ENCODE data around the gene CFAP69. TPM values are rescaled to one million over a fixed set of nuclear protein-coding genes. Genes with fewer than 3 reads are reported as not detected.

CFAP69 gene
- total and polyA plus RNA-seq, 7 donors, result 0.55 to 4.9 (median 1.7) TPM

GRCh38 chr7:90239625-90240228, 5.2 kb upstream of the CFAP69 start:
- no peaks in the 10 kb centered on the region for H3K9me3 ChIP-seq
- 77 to 82% (median 82%) methylated on average over 9 of the region's 9 CpGs for WGBS, 3 donors
- intact Hi-C loops (cut with DNase I), result no loop called here
- no peaks in the 10 kb centered on the region for H3K27me3 ChIP-seq (ENCODE audit: insufficient read depth in 3 of 3, low read length in 2 of 3)
- no peak for DNase-seq
- no peak overlapping the region for H3K4me3 ChIP-seq
- TF ChIP-seq, protein P1, sequence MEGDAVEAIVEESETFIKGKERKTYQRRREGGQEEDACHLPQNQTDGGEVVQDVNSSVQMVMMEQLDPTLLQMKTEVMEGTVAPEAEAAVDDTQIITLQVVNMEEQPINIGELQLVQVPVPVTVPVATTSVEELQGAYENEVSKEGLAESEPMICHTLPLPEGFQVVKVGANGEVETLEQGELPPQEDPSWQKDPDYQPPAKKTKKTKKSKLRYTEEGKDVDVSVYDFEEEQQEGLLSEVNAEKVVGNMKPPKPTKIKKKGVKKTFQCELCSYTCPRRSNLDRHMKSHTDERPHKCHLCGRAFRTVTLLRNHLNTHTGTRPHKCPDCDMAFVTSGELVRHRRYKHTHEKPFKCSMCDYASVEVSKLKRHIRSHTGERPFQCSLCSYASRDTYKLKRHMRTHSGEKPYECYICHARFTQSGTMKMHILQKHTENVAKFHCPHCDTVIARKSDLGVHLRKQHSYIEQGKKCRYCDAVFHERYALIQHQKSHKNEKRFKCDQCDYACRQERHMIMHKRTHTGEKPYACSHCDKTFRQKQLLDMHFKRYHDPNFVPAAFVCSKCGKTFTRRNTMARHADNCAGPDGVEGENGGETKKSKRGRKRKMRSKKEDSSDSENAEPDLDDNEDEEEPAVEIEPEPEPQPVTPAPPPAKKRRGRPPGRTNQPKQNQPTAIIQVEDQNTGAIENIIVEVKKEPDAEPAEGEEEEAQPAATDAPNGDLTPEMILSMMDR (IDR thresholded peaks at IDR 0.05), result no peak
- no peaks in the 10 kb centered on the region for H3K36me3 ChIP-seq (ENCODE audit: insufficient read depth in 1 of 2, low read depth in 1 of 2)
- no peaks in the 10 kb centered on the region for H3K4me1 ChIP-seq
- no peak for ATAC-seq
- no peak overlapping the region for H3K27ac ChIP-seq

DNA sequence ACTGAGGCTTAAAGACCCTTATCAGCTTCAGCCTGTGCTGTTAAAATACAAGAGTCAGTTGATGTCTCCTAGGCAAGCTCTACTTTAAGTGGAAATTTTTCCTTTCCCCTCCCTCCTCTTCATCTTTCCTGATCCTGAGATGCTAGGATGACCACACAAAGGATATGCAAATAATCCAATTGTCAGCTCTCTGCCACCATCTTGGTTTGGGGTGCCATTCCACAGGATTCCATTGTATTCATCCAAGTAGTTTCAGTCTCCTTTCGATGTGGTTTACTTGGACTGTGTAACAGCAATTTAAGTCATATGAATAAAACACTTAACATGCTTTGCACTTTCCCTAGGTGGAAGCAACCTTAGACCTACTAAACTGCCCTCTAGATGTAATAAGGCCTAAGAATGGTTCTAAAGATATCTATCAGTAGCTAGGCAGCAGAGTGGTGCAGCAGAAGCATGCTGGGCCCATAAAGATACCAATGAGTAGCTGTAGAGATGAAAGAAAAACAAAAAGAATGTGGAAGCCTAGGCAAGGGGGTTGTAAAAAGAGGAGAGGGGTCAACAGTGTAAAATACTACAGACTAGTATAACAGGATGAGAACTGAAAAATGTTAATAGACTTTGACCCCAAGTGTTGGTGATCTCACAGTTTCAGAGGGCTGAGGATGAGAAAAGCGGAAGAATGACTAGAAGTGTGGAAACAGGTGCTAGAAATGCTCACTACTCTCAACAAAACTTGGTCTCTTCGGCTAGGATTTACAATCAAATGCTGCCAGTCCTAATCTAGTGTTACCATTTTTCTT, 2.4 kb upstream of the CFAP69 start:
- Histone ChIP-seq H3K36me3 (ENCODE audit: insufficient read depth in 1 of 2, low read depth in 1 of 2) (no peaks in the 10 kb centered on the region), H3K27me3 (ENCODE audit: insufficient read depth in 3 of 3, low read length in 2 of 3) (no peaks in the 10 kb centered on the region), H3K27ac (no peak overlapping the region), H3K9me3 (no peaks in the 10 kb centered on the region), H3K4me3 (no peak overlapping the region), H3K4me1 (peaks cover 10% of the 10 kb centered on the region)
- intact Hi-C loops (cut with DNase I), result no loop called here
- ATAC-seq (no peak), DNase-seq (no peak)
- TF ChIP-seq, protein P1 (IDR thresholded peaks at IDR 0.05), result no peak
- 65 to 84% (median 69%) methylated on average over 3 of the region's 3 CpGs for WGBS, 3 donors

DNA sequence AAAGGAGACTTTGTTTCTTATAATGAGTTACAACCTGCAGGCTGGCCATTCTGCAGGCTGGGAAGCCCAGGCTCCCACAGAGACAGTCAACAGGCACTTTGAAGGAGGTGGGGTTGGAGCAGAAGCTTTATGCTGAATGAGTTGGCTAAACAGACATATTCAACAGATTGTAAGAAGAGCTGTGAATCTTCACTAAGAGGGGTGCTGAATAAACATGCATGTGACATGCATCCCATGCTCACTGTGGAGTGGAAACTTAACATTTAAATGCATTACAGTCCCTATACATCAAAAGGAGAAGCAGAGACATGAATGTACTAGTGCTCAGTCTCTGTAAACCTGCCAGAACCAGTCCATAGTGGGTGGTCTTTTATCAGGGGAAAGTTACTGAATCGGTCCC, 1.4 kb upstream of the CFAP69 start:
- no peaks in the 10 kb centered on the region for H3K36me3 ChIP-seq (ENCODE audit: insufficient read depth in 1 of 2, low read depth in 1 of 2)
- peaks cover 10% of the 10 kb centered on the region for H3K4me1 ChIP-seq
- no peaks in the 10 kb centered on the region for H3K9me3 ChIP-seq
- no peak for ATAC-seq
- H3K27me3 ChIP-seq (ENCODE audit: insufficient read depth in 3 of 3, low read length in 2 of 3), result no peaks in the 10 kb centered on the region
- H3K27ac ChIP-seq, result no peak overlapping the region
- intact Hi-C loops (cut with DNase I), result no loop called here
- DNase-seq, result no peak
- TF ChIP-seq, protein P1 (IDR thresholded peaks at IDR 0.05), result no peak
- no peak overlapping the region for H3K4me3 ChIP-seq
- 24 to 40% (median 32%) methylated on average over 1 of the region's 1 CpG for whole genome bisulfite sequencing, 3 donors

DNA sequence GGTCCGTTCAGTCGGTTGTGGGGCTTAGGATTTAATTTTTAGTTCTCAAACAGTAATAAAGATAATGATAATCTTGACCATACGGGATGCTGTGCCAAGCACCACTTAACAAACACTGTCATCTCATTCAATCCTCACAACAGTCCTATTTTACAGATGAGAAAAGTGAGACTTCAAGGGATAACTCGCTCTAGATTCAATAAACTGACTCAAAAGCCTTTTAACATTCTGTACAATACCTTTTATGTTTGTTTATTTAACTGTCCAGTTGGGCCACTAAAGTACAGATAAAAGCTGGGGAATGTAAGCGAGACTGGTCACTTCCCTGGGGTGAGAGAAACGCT, 437 bp upstream of the CFAP69 start:
- H3K4me3 ChIP-seq, result peak overlapping the region; percentile 95
- intact Hi-C loops (cut with DNase I), result no loop called here
- 10 to 15% (median 11%) methylated on average over 6 of the region's 6 CpGs for WGBS, 3 donors

More for the DNA sequence above, 437 bp upstream of the CFAP69 start:
- Histone ChIP-seq H3K9me3 (no peaks in the 10 kb centered on the region), H3K4me1 (peaks cover 10% of the 10 kb centered on the region), H3K27me3 (ENCODE audit: insufficient read depth in 3 of 3, low read length in 2 of 3) (no peaks in the 10 kb centered on the region), H3K36me3 (ENCODE audit: insufficient read depth in 1 of 2, low read depth in 1 of 2) (no peaks in the 10 kb centered on the region), H3K27ac (no peak overlapping the region)
- no peak for DNase-seq
- ATAC-seq, result no peak
- TF ChIP-seq, protein P1 (IDR thresholded peaks at IDR 0.05), result no peak

Data from psoas muscle (tissue), 8 donors.